BLaER1 (cell line): Measurements from ENCODE around the gene SALL1.

Experiments
- H3K27ac ChIP-seq: shearing (Covaris generic); formaldehyde crosslinking; 2 replicates; pipeline ENCODE4 v1.8.1; 2022
- H3K27me3 ChIP-seq: shearing (Covaris generic); formaldehyde crosslinking; 2 replicates; pipeline ENCODE4 v1.8.1; 2022
- H3K36me3 ChIP-seq: shearing (Covaris generic); formaldehyde crosslinking; 2 replicates; pipeline ENCODE4 v1.8.1; 2022
- H3K4me1 ChIP-seq: shearing (Covaris generic); formaldehyde crosslinking; 2 replicates; pipeline ENCODE4 v1.8.1; 2022
- H3K4me2 ChIP-seq: shearing (Covaris generic); formaldehyde crosslinking; 2 replicates; pipeline ENCODE4 v1.8.1; 2022
- H3K4me3 ChIP-seq: shearing (Covaris generic); formaldehyde crosslinking; 2 replicates; pipeline ENCODE4 v1.8.1; 2022
- H3K9ac ChIP-seq: shearing (Covaris generic); formaldehyde crosslinking; 2 replicates; pipeline ENCODE4 v1.8.1; 2022
- H3K9me3 ChIP-seq: shearing (Covaris generic); formaldehyde crosslinking; 2 replicates; pipeline ENCODE4 v1.8.1; 2022
- H4K20me1 ChIP-seq: shearing (Covaris generic); formaldehyde crosslinking; 2 replicates; pipeline ENCODE4 v1.8.1; 2022
- Cebpa-rat ChIP-seq: shearing (Covaris generic); IDR thresholded peaks from 2 replicates; pipeline ENCODE4 v1.8.1; 2022

Gene SALL1

DNA sequence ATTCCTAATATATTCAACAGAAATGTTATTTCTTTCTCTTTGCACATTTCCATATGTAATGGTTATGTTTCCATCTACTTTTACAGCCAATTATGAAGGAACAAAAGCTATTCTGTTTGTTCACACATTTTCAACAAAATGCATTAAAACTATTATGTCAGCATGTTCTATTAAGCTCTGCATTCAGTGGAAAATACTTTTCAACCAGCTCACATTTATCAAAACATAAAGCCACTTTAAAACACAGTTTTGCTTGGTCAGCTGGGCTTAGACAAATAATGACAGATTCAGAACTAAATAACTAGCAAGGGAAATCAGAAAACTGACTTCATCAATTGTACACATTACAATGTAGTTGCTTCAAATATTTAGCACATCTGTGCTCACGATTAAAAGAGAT is 6.9 kb downstream of the SALL1 start:
- Histone ChIP-seq H3K4me2 (no peak overlapping the region), H3K9ac (no peak overlapping the region), H3K27me3 (peaks cover 30% of the 10 kb centered on the region), H3K4me3 (no peak overlapping the region), H3K4me1 (peaks cover 8% of the 10 kb centered on the region), H3K9me3 (no peaks in the 10 kb centered on the region), H3K27ac (no peak overlapping the region), H4K20me1 (peaks cover 5% of the 10 kb centered on the region; the same call in 1 of the 2 replicates), H3K36me3 (no peaks in the 10 kb centered on the region)
- TF ChIP-seq Cebpa-rat, result no peak

DNA sequence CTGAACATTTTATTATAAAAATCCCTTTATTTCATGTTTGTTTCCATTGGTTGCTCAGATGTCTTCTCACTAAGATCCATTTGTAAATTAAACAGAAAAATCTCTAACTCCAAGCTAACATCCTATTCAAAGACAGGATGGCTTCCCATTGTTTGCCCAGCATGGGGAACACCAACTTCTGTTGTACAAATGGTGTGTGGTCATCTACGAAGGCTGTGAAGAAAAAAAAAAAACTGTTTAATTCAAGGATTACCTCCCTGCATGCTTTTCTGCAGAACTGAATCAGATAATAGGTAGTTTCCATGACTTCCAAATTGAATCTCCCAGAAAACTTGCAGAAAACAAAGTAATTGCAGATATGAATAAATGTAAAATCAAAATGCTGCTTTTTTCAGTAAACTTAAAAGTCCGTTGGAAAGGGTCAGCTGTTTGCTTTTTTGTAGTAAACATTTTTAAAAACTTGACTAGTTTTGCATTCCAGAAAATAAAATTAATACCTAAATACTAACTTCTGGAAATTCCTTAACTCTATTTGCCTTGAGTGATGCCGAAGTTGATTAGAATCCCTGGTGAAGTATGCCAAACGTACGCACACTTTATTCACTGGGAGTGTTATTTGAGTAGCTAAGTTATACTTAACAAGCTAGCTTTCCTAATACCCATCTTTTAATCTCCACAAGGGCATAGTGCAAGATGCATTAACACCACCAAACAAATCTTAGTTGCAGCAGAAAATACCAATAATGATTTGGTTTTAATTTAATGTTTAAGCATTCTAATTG is 7.7 kb downstream of the SALL1 start:
- H4K20me1 ChIP-seq, result no peaks in the 10 kb centered on the region
- H3K4me3 ChIP-seq, result no peak overlapping the region
- H3K36me3 ChIP-seq, result no peaks in the 10 kb centered on the region
- no peak for TF ChIP-seq Cebpa-rat
- peaks cover 21% of the 10 kb centered on the region for H3K27me3 ChIP-seq
- no peak overlapping the region for H3K4me2 ChIP-seq
- peaks cover 8% of the 10 kb centered on the region for H3K4me1 ChIP-seq
- H3K27ac ChIP-seq, result no peak overlapping the region
- H3K9me3 ChIP-seq, result no peaks in the 10 kb centered on the region
- no peak overlapping the region for H3K9ac ChIP-seq

DNA sequence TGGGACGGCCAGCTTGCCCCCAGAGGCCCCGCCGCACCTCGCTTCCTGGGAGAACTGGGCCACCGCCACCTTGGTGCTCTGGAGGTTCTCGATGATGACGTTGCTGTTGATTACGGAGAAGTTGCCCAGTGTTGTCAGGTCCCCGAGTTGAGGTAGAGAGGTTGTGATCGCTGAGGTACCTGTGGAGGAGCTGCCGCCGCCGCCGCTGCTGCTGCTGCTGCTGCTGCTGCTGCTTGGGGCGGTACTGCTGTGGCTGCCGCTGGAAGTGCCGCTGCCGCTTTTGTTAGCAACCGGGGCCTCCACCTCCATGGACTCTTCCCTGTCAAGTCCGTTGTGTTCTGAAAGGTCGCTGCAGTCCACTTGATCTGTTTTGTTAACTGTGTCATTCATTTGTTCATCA is 9.5 kb downstream of the SALL1 start:
- peaks cover 6% of the 10 kb centered on the region for H3K4me1 ChIP-seq
- H4K20me1 ChIP-seq, result no peaks in the 10 kb centered on the region
- H3K27ac ChIP-seq, result no peak overlapping the region
- H3K4me3 ChIP-seq, result no peak overlapping the region
- no peak overlapping the region for H3K9ac ChIP-seq
- H3K4me2 ChIP-seq, result no peak overlapping the region
- no peaks in the 10 kb centered on the region for H3K36me3 ChIP-seq
- peaks cover 3% of the 10 kb centered on the region for H3K27me3 ChIP-seq
- no peak for TF ChIP-seq Cebpa-rat
- H3K9me3 ChIP-seq, result no peaks in the 10 kb centered on the region

DNA sequence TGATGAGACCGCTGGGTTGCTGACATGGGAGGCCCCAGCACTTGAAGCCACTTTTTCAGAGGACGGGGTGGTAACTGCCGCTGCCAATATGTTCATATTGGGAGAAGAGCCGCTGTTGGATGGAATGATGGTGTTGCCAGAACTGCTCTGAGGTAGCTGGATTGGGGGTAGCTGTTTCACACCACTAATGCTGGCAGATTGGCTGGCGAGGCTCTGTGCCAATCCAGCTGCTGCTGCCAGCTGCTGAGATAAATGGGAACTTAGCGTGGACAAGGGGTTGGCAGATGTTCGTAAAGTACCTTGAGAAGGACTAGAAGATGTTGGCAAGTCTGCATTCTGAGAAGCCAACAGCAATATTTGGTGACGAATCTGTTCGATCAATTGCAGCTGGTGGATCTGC is 10.0 kb downstream of the SALL1 start:
- TF ChIP-seq Cebpa-rat, result no peak
- Histone ChIP-seq H4K20me1 (no peaks in the 10 kb centered on the region), H3K9me3 (no peaks in the 10 kb centered on the region), H3K4me1 (peaks cover 1% of the 10 kb centered on the region), H3K9ac (no peak overlapping the region), H3K27me3 (no peaks in the 10 kb centered on the region), H3K4me2 (no peak overlapping the region), H3K27ac (no peak overlapping the region), H3K36me3 (no peaks in the 10 kb centered on the region), H3K4me3 (no peak overlapping the region)

DNA sequence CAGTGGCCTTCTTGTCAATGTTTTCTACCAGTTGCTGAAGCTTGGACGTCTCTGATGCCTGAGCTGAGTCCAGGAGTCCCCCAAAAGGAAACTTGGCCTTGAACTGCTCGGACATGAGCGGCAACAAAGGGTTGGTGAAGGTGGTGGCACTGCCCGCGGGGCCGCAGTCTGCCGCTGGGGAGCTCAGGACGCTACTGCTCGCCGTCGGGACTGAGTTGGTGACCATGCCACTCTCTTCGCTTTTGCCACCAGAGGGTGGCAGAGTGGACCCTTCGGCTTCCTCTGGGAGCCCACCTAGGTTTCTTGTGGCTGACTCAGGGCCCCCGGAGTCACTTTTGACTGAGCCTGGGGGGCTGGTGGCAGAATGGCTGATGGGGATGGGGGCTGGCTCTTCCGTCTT is 11.0 kb downstream of the SALL1 start:
- H3K4me3 ChIP-seq, result no peak overlapping the region
- no peaks in the 10 kb centered on the region for H4K20me1 ChIP-seq
- 0 out of 2 replicates have a peak, but pooled peaks cover 3% of the 10 kb centered on the region for H3K27me3 ChIP-seq
- H3K4me2 ChIP-seq, result no peak overlapping the region
- no peaks in the 10 kb centered on the region for H3K36me3 ChIP-seq
- H3K27ac ChIP-seq, result no peak overlapping the region
- H3K9ac ChIP-seq, result no peak overlapping the region
- no peaks in the 10 kb centered on the region for H3K4me1 ChIP-seq
- TF ChIP-seq Cebpa-rat, result no peak
- no peaks in the 10 kb centered on the region for H3K9me3 ChIP-seq

DNA sequence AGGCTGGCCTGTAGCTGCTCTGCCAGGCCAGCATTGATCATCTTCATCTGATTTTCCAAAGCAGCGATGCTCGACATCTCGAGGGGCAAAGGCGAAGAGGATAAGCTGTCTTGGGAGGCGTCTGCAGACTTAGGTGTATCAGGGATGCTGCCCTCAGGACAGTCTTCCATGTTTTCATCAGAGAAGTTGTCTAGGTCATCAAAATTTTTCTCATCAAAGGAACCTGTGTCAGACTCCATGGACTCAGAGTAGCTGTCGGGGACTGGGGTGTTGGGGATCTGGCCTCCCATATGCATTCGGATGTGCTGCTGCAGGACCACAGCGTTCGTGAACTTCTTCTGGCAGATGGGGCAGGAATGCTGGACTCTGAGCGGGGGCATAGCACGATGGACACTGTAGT is 11.5 kb downstream of the SALL1 start:
- Histone ChIP-seq H4K20me1 (no peaks in the 10 kb centered on the region), H3K27ac (no peak overlapping the region), H3K9me3 (0 out of 2 replicates have a peak, but pooled peaks cover under 1% of the 10 kb centered on the region), H3K4me2 (no peak overlapping the region), H3K4me3 (no peak overlapping the region), H3K9ac (no peak overlapping the region), H3K36me3 (no peaks in the 10 kb centered on the region), H3K4me1 (no peaks in the 10 kb centered on the region), H3K27me3 (peaks cover 6% of the 10 kb centered on the region)
- TF ChIP-seq Cebpa-rat, result no peak

DNA sequence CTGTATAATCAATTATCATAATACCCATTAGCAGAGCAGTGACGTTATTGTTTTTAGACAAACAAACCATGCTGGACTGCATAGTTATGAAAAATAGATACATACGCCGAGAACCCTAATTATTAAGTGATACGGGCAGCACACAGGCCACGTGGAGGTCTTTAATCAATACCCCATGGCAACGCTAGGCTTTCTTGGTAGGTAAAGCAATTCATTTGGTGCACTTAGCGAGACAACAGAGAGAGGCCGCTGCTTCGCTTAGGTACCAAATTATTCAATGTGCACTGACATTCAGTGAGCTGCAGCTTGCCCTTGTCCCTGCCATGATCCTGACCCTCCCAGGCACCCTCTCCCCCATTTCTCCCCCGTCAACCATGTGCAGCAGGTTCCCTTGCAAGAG is 12.9 kb downstream of the SALL1 start:
- no peak overlapping the region for H3K27ac ChIP-seq
- H3K9ac ChIP-seq, result no peak overlapping the region
- no peak overlapping the region for H3K4me2 ChIP-seq
- peaks cover 20% of the 10 kb centered on the region for H3K27me3 ChIP-seq
- no peaks in the 10 kb centered on the region for H4K20me1 ChIP-seq
- no peaks in the 10 kb centered on the region for H3K36me3 ChIP-seq
- peaks cover 9% of the 10 kb centered on the region; the same call in 1 of the 2 replicates for H3K9me3 ChIP-seq
- no peak overlapping the region for H3K4me3 ChIP-seq
- H3K4me1 ChIP-seq, result peaks cover 4% of the 10 kb centered on the region; the same call in 1 of the 2 replicates
- TF ChIP-seq Cebpa-rat, result no peak

DNA sequence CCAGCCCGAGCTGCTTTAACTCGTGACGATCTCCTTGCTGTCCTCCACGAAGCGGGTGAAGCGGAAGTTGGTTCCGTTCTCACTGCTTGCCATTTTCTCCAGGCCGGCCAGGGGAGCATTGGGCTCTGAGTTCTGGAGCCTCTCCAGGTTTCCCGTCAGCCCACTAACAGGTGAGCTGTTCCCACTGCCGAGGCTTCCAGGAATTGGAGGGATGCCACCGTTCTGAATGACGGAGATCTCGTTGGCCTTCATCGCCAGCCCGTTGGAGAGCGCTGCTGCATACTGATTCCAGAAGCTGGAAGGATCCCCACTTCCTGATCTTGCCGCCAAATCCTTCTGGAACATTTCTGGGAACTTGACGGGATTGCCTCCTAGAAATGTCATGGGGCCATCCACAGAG is 14.0 kb downstream of the SALL1 start:
- no peaks in the 10 kb centered on the region for H4K20me1 ChIP-seq
- no peak overlapping the region for H3K27ac ChIP-seq
- H3K4me3 ChIP-seq, result no peak overlapping the region
- H3K4me2 ChIP-seq, result no peak overlapping the region
- H3K27me3 ChIP-seq, result peaks cover 26% of the 10 kb centered on the region
- no peaks in the 10 kb centered on the region for H3K36me3 ChIP-seq
- TF ChIP-seq Cebpa-rat, result no peak
- H3K4me1 ChIP-seq, result peaks cover 4% of the 10 kb centered on the region; the same call in 1 of the 2 replicates
- H3K9ac ChIP-seq, result no peak overlapping the region
- H3K9me3 ChIP-seq, result peaks cover 9% of the 10 kb centered on the region; the same call in 1 of the 2 replicates

DNA sequence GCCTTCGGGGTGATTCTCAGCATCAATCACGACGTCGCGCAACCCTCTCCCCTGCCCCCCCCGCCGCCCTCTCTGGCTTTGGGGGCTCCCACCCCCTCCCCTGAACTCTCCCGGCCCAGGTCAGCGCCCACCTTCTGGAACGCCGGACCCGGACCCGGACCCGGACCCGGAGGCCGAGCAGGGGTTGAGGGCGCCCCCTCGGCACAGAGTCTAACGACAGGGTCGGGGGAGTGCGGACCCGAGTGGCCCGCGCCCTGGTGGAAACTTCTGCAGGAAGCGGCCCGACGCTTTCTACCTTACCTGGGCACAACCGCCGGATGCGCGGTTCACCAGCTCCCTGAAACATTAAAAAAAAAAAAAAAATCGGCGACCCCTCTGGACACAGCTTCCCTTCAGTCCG is 16.2 kb downstream of the SALL1 start:
- Histone ChIP-seq H3K4me2 (no peak overlapping the region), H3K4me3 (no peak overlapping the region), H3K36me3 (no peaks in the 10 kb centered on the region), H3K9me3 (peaks cover 9% of the 10 kb centered on the region; the same call in 1 of the 2 replicates), H3K4me1 (peaks cover 4% of the 10 kb centered on the region; the same call in 1 of the 2 replicates), H3K27me3 (peaks cover 26% of the 10 kb centered on the region), H3K27ac (no peak overlapping the region), H4K20me1 (no peaks in the 10 kb centered on the region), H3K9ac (no peak overlapping the region)
- no peak for TF ChIP-seq Cebpa-rat

DNA sequence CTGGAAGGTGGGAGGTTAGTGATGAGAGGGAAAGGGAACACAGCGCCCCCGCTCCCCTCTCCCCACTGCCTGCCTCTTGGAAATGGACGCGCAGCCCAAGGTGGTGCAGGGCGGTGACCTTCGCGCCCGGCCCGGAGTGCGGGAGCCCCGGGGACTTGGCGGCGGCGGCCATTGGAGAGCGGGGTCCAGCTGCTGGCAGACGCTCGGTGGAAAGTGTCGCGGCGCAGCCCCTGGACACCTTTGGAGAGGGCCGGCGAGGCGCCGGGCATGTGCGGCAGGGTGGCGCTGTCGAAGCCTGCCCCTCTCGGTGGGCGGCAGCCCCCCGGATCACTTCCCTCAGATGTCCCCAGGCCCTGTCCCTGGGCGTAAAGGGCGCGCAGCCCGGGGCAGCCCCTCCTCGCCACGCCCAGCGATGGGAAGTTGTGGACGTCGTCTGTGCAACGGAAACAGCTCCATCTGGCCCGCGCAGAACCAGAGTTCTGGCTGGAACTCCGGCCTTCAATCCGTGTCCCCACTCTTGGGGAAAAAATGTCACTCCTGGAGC is 16.7 kb downstream of the SALL1 start:
- Histone ChIP-seq H3K27ac (no peak overlapping the region), H3K4me2 (no peak overlapping the region), H3K27me3 (peaks cover 26% of the 10 kb centered on the region), H4K20me1 (no peaks in the 10 kb centered on the region), H3K4me1 (peaks cover 4% of the 10 kb centered on the region; the same call in 1 of the 2 replicates), H3K4me3 (no peak overlapping the region), H3K9me3 (peaks cover 9% of the 10 kb centered on the region; the same call in 1 of the 2 replicates), H3K36me3 (no peaks in the 10 kb centered on the region), H3K9ac (no peak overlapping the region)
- no peak for TF ChIP-seq Cebpa-rat
